Activated B cell treated with CpG ODN at 0.5 μM for 24 hours (primary cell): ENCODE measurements around the gene GOLT1A. TPM values are rescaled to one million over a fixed set of nuclear protein-coding genes. Genes with fewer than 3 reads are reported as not detected.

Experiments used
- ATAC-seq: fragments of 200-7000 bp; cut with Tn5 transposase; one replicate; pipeline ENCODE4 v1.10.0; 2021; ENCODE audit warnings: low read depth, mild to moderate bottlenecking, moderate library complexity
- CTCF ChIA-PET: fragments of 350-600 bp; sonication (Branson Sonifier 250); formaldehyde crosslinking; loops from one replicate; lab custom pipeline; 2021; ENCODE audit warnings: antibody characterized with exemption; lab: Charles Lee
- POLR2A ChIA-PET: fragments of 350-600 bp; sonication (Branson Sonifier 250); formaldehyde crosslinking; loops from one replicate; lab custom pipeline; 2021; ENCODE audit warnings: antibody characterized with exemption; lab: Charles Lee
- DNase-seq: peaks from one replicate; pipeline ENCODE4 v3.0.0; 2022
- H3K27ac Mint-ChIP-seq: one replicate; pipeline ENCODE4 v1.8.0; 2020; ENCODE audit warnings: mixed read lengths
- H3K27me3 Mint-ChIP-seq: one replicate; pipeline ENCODE4 v1.8.0; 2021; ENCODE audit warnings: mixed read lengths
- H3K36me3 Mint-ChIP-seq: one replicate; pipeline ENCODE4 v1.8.0; 2021; ENCODE audit warnings: low read depth, mixed read lengths
- H3K4me1 Mint-ChIP-seq: one replicate; pipeline ENCODE4 v1.8.0; 2021; ENCODE audit warnings: mixed read lengths
- H3K4me3 Mint-ChIP-seq: one replicate; pipeline ENCODE4 v1.8.0; 2020; ENCODE audit warnings: mild to moderate bottlenecking, mixed read lengths
- H3K9me3 Mint-ChIP-seq: one replicate; pipeline ENCODE4 v1.8.0; 2020; ENCODE audit warnings: mixed read lengths
- CTCF ChIP-seq: fragments of 200-600 bp; IDR thresholded peaks from one replicate; pipeline ENCODE4 v1.8.0; 2022; ENCODE audit warnings: antibody characterized with exemption, mild to moderate bottlenecking
- intact Hi-C: fragments of 100-400 bp; cut with micrococcal nuclease; formaldehyde crosslinking; loops from one replicate; pipeline ENCODE4 v1.15.1; 2024
- total RNA-seq: library from RNA; stranded (reverse); gene quantifications from 2 replicates; pipeline ENCODE4 v1.2.3, GENCODE V29; 2022

The GOLT1A gene
- total RNA-seq, 1 donor from 2014 or later = not detected

GRCh38 chr1:204199579-204199978 is 14.2 kb downstream of the GOLT1A start:
- ChIA-PET POLR2A (no interaction called here), CTCF (no interaction called here)
- no peak for TF ChIP-seq CTCF
- no peak for ATAC-seq
- Mint-ChIP-seq H3K4me3 (no peak overlapping the region), H3K36me3 (no peaks in the 10 kb centered on the region), H3K27me3 (peaks cover 15% of the 10 kb centered on the region), H3K9me3 (no peaks in the 10 kb centered on the region), H3K27ac (no peak overlapping the region), H3K4me1 (no peaks in the 10 kb centered on the region)
- DNase-seq = no peak
- intact Hi-C loops = no loop called here

GRCh38 chr1:204198348-204199340 is 15.1 kb downstream of the GOLT1A start:
- TF ChIP-seq CTCF = no peak
- no peak overlapping the region for H3K27ac Mint-ChIP-seq
- ATAC-seq (no peak), DNase-seq (no peak)
- ChIA-PET POLR2A (no interaction called here), CTCF (interaction anchor here (1.5 kb wide), 1 partner anchor 9 kb away, joined by 4 read pairs; no protein-coding TSS in a partner anchor)
- intact Hi-C loops = no loop called here
- peaks cover 10% of the 10 kb centered on the region for H3K27me3 Mint-ChIP-seq
- H3K4me3 Mint-ChIP-seq = no peak overlapping the region
- no peaks in the 10 kb centered on the region for H3K4me1 Mint-ChIP-seq
- H3K9me3 Mint-ChIP-seq = no peaks in the 10 kb centered on the region
- H3K36me3 Mint-ChIP-seq = no peaks in the 10 kb centered on the region

- no peak overlapping the region for H3K4me3 Mint-ChIP-seq
- peaks cover 21% of the 10 kb centered on the region for H3K27me3 Mint-ChIP-seq
- intact Hi-C loops = no loop called here
- no peak for TF ChIP-seq CTCF
- ChIA-PET CTCF (no interaction called here), POLR2A (no interaction called here)
- no peak for ATAC-seq
- H3K4me1 Mint-ChIP-seq = no peaks in the 10 kb centered on the region
- H3K36me3 Mint-ChIP-seq = no peaks in the 10 kb centered on the region
- H3K27ac Mint-ChIP-seq = no peak overlapping the region
- H3K9me3 Mint-ChIP-seq = no peaks in the 10 kb centered on the region
- DNase-seq = no peak
These were observed 16.7 kb downstream of the GOLT1A start for GRCh38 chr1:204197068-204197467.

GRCh38 chr1:204196068-204196795 is 17.6 kb downstream of the GOLT1A start, which contains the start of gene KISS1:
Gene KISS1 (minus strand): TSS chr1:204196491. CDS start chr1:204192876, 3,615 bp downstream.
- Mint-ChIP-seq H3K36me3 (no peaks in the 10 kb centered on the region), H3K4me3 (no peak within 1 kb of the TSS), H3K9me3 (no peaks in the 10 kb centered on the region), H3K27me3 (peaks cover 26% of the 10 kb centered on the region), H3K4me1 (no peaks in the 10 kb centered on the region), H3K27ac (no peak within 1 kb of the TSS)
- ChIA-PET POLR2A (no interaction called here), CTCF (no interaction called here)
- ATAC-seq (no peak), DNase-seq (no peak)
- intact Hi-C loops = no loop called here
- TF ChIP-seq CTCF = no peak

- intact Hi-C loops = no loop called here
- no peak for DNase-seq
- Mint-ChIP-seq H3K27ac (no peak overlapping the region), H3K4me1 (peaks cover 3% of the 10 kb centered on the region), H3K27me3 (peaks cover 29% of the 10 kb centered on the region), H3K9me3 (no peaks in the 10 kb centered on the region), H3K36me3 (no peaks in the 10 kb centered on the region), H3K4me3 (no peak overlapping the region)
- POLR2A ChIA-PET = no interaction called here
- ATAC-seq = no peak
- TF ChIP-seq CTCF = no peak
- CTCF ChIA-PET = no interaction called here
These were observed 19.0 kb downstream of the GOLT1A start for GRCh38 chr1:204194771-204195170.
